Smooth muscle cell (in vitro differentiated cells): Measurements from ENCODE around the gene TSKS. TPM values are rescaled to one million over a fixed set of nuclear protein-coding genes. Genes with fewer than 3 reads are reported as not detected.

ENCODE experiments used
- DNase-seq: peaks from one replicate; lab custom pipeline; 2025; ENCODE audit not compliant: unreplicated experiment; lab: John Stamatoyannopoulos, UW
- H2AFZ ChIP-seq: fragments of 200-600 bp; sonication (generic); 2 replicates; pipeline ENCODE4 v1.6.0; 2016; ENCODE audit warnings: antibody characterized with exemption, low read depth, mild to moderate bottlenecking
- H3F3A ChIP-seq: fragments of 200-600 bp; sonication (generic); 2 replicates; pipeline ENCODE4 v1.6.0; 2017; ENCODE audit warnings: antibody characterized with exemption, low read depth
- H3K27ac ChIP-seq: fragments of 200-600 bp; sonication (generic); 2 replicates; pipeline ENCODE4 v1.5.1; 2016; ENCODE audit warnings: low read depth, mild to moderate bottlenecking
- H3K27me3 ChIP-seq: fragments of 200-600 bp; sonication (generic); 2 replicates; pipeline ENCODE4 v1.6.1; 2016; ENCODE audit warnings: low read depth, mild to moderate bottlenecking
- H3K36me3 ChIP-seq: fragments of 200-600 bp; sonication (generic); 2 replicates; pipeline ENCODE4 v1.5.1; 2016; ENCODE audit warnings: low read depth
- H3K4me1 ChIP-seq: fragments of 200-600 bp; sonication (generic); 2 replicates; pipeline ENCODE4 v1.5.1; 2016; ENCODE audit warnings: low read depth
- H3K4me2 ChIP-seq: fragments of 200-600 bp; sonication (generic); 2 replicates; pipeline ENCODE4 v1.6.0; 2016; ENCODE audit warnings: mild to moderate bottlenecking
- H3K4me3 ChIP-seq: fragments of 200-600 bp; sonication (generic); 2 replicates; pipeline ENCODE4 v1.5.1; 2016; ENCODE audit warnings: mild to moderate bottlenecking
- H3K79me2 ChIP-seq: fragments of 200-600 bp; sonication (generic); 2 replicates; pipeline ENCODE4 v1.6.0; 2016; ENCODE audit warnings: low read depth, mild to moderate bottlenecking
- H3K9ac ChIP-seq: fragments of 200-600 bp; sonication (generic); 2 replicates; pipeline ENCODE4 v1.6.0; 2016; ENCODE audit warnings: low read depth
- H3K9me3 ChIP-seq: fragments of 200-600 bp; sonication (generic); replicated peaks from 2 replicates; pipeline ENCODE4 v1.5.1; 2016; ENCODE audit warnings: low read depth
- H4K20me1 ChIP-seq: fragments of 200-600 bp; sonication (generic); 2 replicates; pipeline ENCODE4 v1.6.0; 2016; ENCODE audit warnings: low read depth
- CTCF ChIP-seq: fragments of 200-600 bp; sonication (generic); IDR thresholded peaks from 2 replicates; pipeline ENCODE4 v1.5.1; 2017; ENCODE audit warnings: borderline replicate concordance, mild to moderate bottlenecking, antibody characterized with exemption; ENCODE audit not compliant: insufficient read depth, poor library complexity, severe bottlenecking
- WGBS: methylation state at CpG from one replicate; pipeline ENCODE4 v1.1.7; 2016; ENCODE audit warnings: low lambda C conversion rate; 5-methylcytosine and 5-hydroxymethylcytosine counted together
- polyA plus RNA-seq: library from polyadenylated mRNA; unstranded; fragments of >200 nt; fragmentation: Nextera tagmentation; extraction: Ambion mirVana; gene quantifications from 2 replicates; pipeline ENCODE4 v1.2.1, GENCODE V29; 2016
- total RNA-seq: library from RNA; depleted of rRNA; stranded (reverse); fragments of >200 nt; gene quantifications from 2 replicates; pipeline ENCODE4 v1.2.3, GENCODE V29; 2014

The TSKS gene
- total and polyA plus RNA-seq, 2 experiments from 2014 or later: not detected

DNA sequence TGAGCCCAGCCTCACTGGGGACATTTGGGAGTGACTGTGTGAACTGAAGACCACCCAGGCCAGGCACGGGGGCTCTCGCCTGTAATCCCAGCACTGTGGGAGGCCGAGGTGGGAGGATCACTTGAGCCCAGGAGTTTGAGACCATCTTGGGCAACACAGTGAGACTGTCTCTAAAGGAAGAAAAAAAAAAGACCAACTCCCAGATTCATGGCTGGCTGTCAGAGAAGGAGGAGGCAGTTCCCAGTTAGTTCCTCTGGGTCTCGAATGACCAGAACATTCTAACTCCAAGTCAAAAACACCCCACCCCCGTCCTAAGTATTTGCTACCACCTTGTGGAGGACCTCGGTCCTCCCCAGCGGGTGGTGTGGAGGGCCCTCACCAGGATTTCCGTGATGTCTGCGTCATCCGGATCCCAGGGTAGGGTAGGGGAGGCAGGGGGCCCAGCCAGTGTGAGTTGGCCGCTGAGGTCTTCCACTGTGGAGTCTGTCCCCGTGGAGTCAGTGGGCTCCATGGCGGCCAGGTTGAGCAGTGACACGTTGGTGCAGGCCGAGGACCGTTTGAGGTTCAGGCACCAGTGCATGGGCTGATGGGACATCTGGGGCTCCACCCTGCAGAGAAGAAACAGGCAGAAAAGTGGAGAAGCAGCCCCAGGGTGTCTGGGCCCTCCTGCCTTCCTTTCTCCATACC is 1.3 kb downstream of the TSKS start:
- Histone ChIP-seq H3F3A (no peaks in the 10 kb centered on the region), H3K4me2 (no peak overlapping the region), H3K9ac (no peak overlapping the region), H2AFZ (peak overlapping the region; percentile 37), H3K4me1 (peaks cover 4% of the 10 kb centered on the region), H3K79me2 (no peaks in the 10 kb centered on the region), H3K27me3 (no peaks in the 10 kb centered on the region), H4K20me1 (no peaks in the 10 kb centered on the region), H3K9me3 (no peaks in the 10 kb centered on the region), H3K27ac (no peak overlapping the region), H3K36me3 (no peaks in the 10 kb centered on the region), H3K4me3 (no peak overlapping the region)
- 78% methylated on average over 16 of the region's 16 CpGs for WGBS
- no peak for DNase-seq
- TF ChIP-seq CTCF: no peak

GRCh38 chr19:49761249-49761624 is 1.9 kb downstream of the TSKS start:
- Histone ChIP-seq H3K27me3 (no peaks in the 10 kb centered on the region), H3K27ac (no peak overlapping the region), H3K36me3 (no peaks in the 10 kb centered on the region), H3K4me2 (no peak overlapping the region), H3K9me3 (no peaks in the 10 kb centered on the region), H3K79me2 (no peaks in the 10 kb centered on the region), H2AFZ (peak overlapping the region; percentile 37), H3K4me3 (no peak overlapping the region), H3K9ac (no peak overlapping the region), H3F3A (no peaks in the 10 kb centered on the region), H3K4me1 (peaks cover 4% of the 10 kb centered on the region), H4K20me1 (no peaks in the 10 kb centered on the region)
- no peak for DNase-seq
- WGBS: 82% methylated on average over 1 of the region's 1 CpG
- TF ChIP-seq CTCF: no peak

DNA sequence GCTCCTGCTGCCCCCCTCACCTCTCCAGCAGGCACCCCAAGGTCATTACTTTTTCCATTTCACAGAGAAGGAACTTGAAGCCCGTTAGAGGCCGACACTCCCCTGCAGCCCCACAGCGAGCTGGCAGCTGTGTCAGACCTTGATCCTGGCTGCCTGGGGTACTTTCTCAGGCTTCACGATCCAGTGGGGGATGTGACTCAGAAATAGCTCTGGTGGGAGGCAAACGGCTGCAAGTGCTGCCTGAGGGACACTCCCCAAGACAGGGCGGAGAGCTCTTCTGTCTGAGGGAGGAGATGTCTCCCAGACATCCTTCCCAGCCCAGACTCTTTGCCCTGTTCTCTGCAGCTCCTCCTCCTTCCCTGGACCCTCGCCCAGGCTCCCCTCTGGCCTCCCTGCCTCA is 4.8 kb downstream of the TSKS start:
- Histone ChIP-seq H3K27ac (peak overlapping the region; percentile 47), H3K4me2 (peak overlapping the region; percentile 42), H3K9me3 (no peaks in the 10 kb centered on the region), H3K4me1 (no peaks in the 10 kb centered on the region), H2AFZ (peak overlapping the region; percentile 66), H3K36me3 (no peaks in the 10 kb centered on the region), H3K27me3 (no peaks in the 10 kb centered on the region), H3K9ac (no peak overlapping the region), H3K4me3 (no peak overlapping the region), H3F3A (no peaks in the 10 kb centered on the region), H3K79me2 (no peaks in the 10 kb centered on the region), H4K20me1 (no peaks in the 10 kb centered on the region)
- no peak for DNase-seq
- WGBS: 6% methylated on average over 7 of the region's 7 CpGs
- TF ChIP-seq CTCF: no peak

- no peak for TF ChIP-seq CTCF
- Histone ChIP-seq H3F3A (no peaks in the 10 kb centered on the region), H3K9ac (no peak overlapping the region), H3K36me3 (no peaks in the 10 kb centered on the region), H3K27ac (no peak overlapping the region), H3K79me2 (no peaks in the 10 kb centered on the region), H3K4me3 (no peak overlapping the region), H4K20me1 (no peaks in the 10 kb centered on the region), H3K9me3 (no peaks in the 10 kb centered on the region), H3K4me1 (no peaks in the 10 kb centered on the region), H3K27me3 (no peaks in the 10 kb centered on the region), H2AFZ (no peak overlapping the region), H3K4me2 (no peak overlapping the region)
- no peak for DNase-seq
- WGBS: 71% methylated on average over 1 of the region's 3 CpGs
Measured at GRCh38 chr19:49755956-49756355, 7.2 kb downstream of the TSKS start.
